SK-N-SH treated with all-trans-retinoic acid at 6 μM for 48 hours (cell line): ENCODE results near the gene TFCP2L1.

ENCODE experiments used
- ARNTL ChIP-seq: fragments of 450-650 bp; formaldehyde crosslinking; IDR thresholded peaks from 2 replicates; pipeline ENCODE4 v1.5.0; 2020; ENCODE audit warnings: low read depth, mild to moderate bottlenecking, moderate library complexity, borderline replicate concordance
- CREB5 ChIP-seq: fragments of 250-450 bp; sonication (Bioruptor Pico); IDR thresholded peaks from 2 replicates; pipeline ENCODE4 v1.5.1; 2020; ENCODE audit warnings: low read depth, mild to moderate bottlenecking, moderate library complexity
- ESRRG ChIP-seq: fragments of 250-450 bp; sonication (Bioruptor Pico); IDR thresholded peaks from 2 replicates; pipeline ENCODE4 v1.6.1; 2021; ENCODE audit warnings: mild to moderate bottlenecking
- PATZ1 ChIP-seq: fragments of 250-450 bp; sonication (Bioruptor Pico); IDR thresholded peaks from 2 replicates; pipeline ENCODE4 v1.8.0; 2020; ENCODE audit warnings: mild to moderate bottlenecking, moderate library complexity, borderline replicate concordance
- ZFP3 ChIP-seq: fragments of 250-450 bp; sonication (Bioruptor Pico); IDR thresholded peaks from 2 replicates; pipeline ENCODE4 v1.5.0; 2020; ENCODE audit warnings: mild to moderate bottlenecking, moderate library complexity

GRCh38 chr2:121247971-121248370 lies 37.0 kb downstream of the TFCP2L1 start:
- TF ChIP-seq PATZ1 (CRISPR knock-in tag) (no peak), ARNTL (CRISPR knock-in tag) (no peak), CREB5 (no peak), ESRRG (no peak), ZFP3 (CRISPR knock-in tag) (no peak)
